GOT3 (cell line): Measurements from ENCODE around the gene SERGEF.

ENCODE experiments used
- DNase-seq: peaks from one replicate; lab custom pipeline; 2025; ENCODE audit warnings: mixed read lengths; lab: John Stamatoyannopoulos, UW

The SERGEF gene

GRCh38 chr11:17812091-17812864 is 200.6 kb downstream of the SERGEF start:
- DNase-seq = no peak

GRCh38 chr11:17811352-17811751 is 201.5 kb downstream of the SERGEF start:
- DNase-seq = no peak

- DNase-seq = no peak
These were observed 202.1 kb downstream of the SERGEF start for GRCh38 chr11:17810746-17811145.

GRCh38 chr11:17810041-17810440 is 202.8 kb downstream of the SERGEF start:
- no peak for DNase-seq

- DNase-seq = no peak
These were observed 205.8 kb downstream of the SERGEF start for GRCh38 chr11:17807034-17807433.

GRCh38 chr11:17805873-17806272 is 207.0 kb downstream of the SERGEF start:
- DNase-seq = no peak

GRCh38 chr11:17805043-17805442 is 207.8 kb downstream of the SERGEF start:
- no peak for DNase-seq

- no peak for DNase-seq
These were observed 209.0 kb downstream of the SERGEF start for GRCh38 chr11:17803754-17804334.

GRCh38 chr11:17802491-17802890 is 210.4 kb downstream of the SERGEF start:
- DNase-seq = no peak

- DNase-seq = no peak
These were observed 211.7 kb downstream of the SERGEF start for GRCh38 chr11:17801166-17801565.

GRCh38 chr11:17799147-17799546 is 213.7 kb downstream of the SERGEF start:
- no peak for DNase-seq

- no peak for DNase-seq
These were observed 214.1 kb downstream of the SERGEF start for GRCh38 chr11:17798716-17799115.

- no peak for DNase-seq
These were observed 214.6 kb downstream of the SERGEF start for GRCh38 chr11:17798253-17798652.

- DNase-seq = no peak
These were observed 216.7 kb downstream of the SERGEF start for GRCh38 chr11:17796154-17796553.

- no peak for DNase-seq
These were observed 217.9 kb downstream of the SERGEF start for GRCh38 chr11:17794981-17795380.

GRCh38 chr11:17793642-17794170 is 219.1 kb downstream of the SERGEF start:
- DNase-seq = no peak

GRCh38 chr11:17792161-17792560 is 220.7 kb downstream of the SERGEF start:
- no peak for DNase-seq

- no peak for DNase-seq
These were observed 221.7 kb downstream of the SERGEF start for GRCh38 chr11:17791144-17791543.

GRCh38 chr11:17790453-17790852 is 222.4 kb downstream of the SERGEF start:
- no peak for DNase-seq

GRCh38 chr11:17788084-17788483 is 224.8 kb downstream of the SERGEF start:
- no peak for DNase-seq

GRCh38 chr11:17786824-17787525 is 225.9 kb downstream of the SERGEF start:
- no peak for DNase-seq

- no peak for DNase-seq
These were observed 229.0 kb downstream of the SERGEF start for GRCh38 chr11:17783878-17784277.
